ENCODE data around the gene PRKCE.

GRCh38 chr2:46164529-46165301, 513.2 kb downstream of the PRKCE start:
- TF ChIP-seq CTCF (IDR thresholded peaks at IDR 0.05) (no peak), POLR2A (IDR thresholded peaks at IDR 0.05) (no peak)
